IPS-18a (cell line): ENCODE results near the gene FCHSD2.

Experiments used
- H3K27ac ChIP-seq: one replicate; pipeline ENCODE4 v1.5.1; 2013; ENCODE audit warnings: low read length
- H3K27me3 ChIP-seq: one replicate; pipeline ENCODE4 v1.6.1; 2013; ENCODE audit warnings: mild to moderate bottlenecking, low read length; ENCODE audit not compliant: control insufficient read depth, insufficient read depth
- H3K36me3 ChIP-seq: one replicate; pipeline ENCODE4 v1.6.1; 2013; ENCODE audit warnings: low read depth, low read length; ENCODE audit not compliant: control insufficient read depth
- H3K4me1 ChIP-seq: one replicate; pipeline ENCODE4 v1.6.1; 2013; ENCODE audit warnings: low read depth, low read length; ENCODE audit not compliant: control insufficient read depth
- H3K4me3 ChIP-seq: one replicate; pipeline ENCODE4 v1.5.1; 2013; ENCODE audit warnings: low read length
- H3K9ac ChIP-seq: one replicate; pipeline ENCODE4 v1.6.1; 2013; ENCODE audit warnings: mild to moderate bottlenecking, low read length, moderate library complexity
- H3K9me3 ChIP-seq: one replicate; pipeline ENCODE4 v1.6.1; 2013; ENCODE audit warnings: low read depth, low read length; ENCODE audit not compliant: control insufficient read depth

Gene FCHSD2

DNA sequence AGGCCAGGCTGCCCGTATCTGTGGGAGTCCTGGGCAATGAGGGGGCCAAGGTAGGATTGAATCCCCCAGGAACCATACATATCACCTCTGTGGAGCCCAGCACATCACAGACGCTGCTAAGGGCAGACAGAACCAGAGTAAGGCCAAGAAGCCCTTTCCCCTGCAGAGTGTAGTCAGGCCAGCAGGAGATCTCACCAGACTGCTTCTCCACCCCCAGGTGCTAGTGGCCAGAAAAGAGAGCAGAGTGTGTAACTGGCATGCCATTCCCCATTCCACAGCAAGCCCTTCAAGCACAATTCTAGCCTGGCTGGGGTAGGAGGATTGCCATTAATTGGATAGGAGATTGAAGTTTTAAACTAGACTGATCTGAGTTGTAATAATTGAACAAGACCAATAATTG lies 28.0 kb upstream of the FCHSD2 start:
- Histone ChIP-seq H3K27me3 (no peaks in the 10 kb centered on the region), H3K9me3 (no peaks in the 10 kb centered on the region), H3K9ac (no peak overlapping the region), H3K36me3 (no peaks in the 10 kb centered on the region), H3K27ac (no peak overlapping the region), H3K4me3 (no peak overlapping the region), H3K4me1 (peaks cover 11% of the 10 kb centered on the region)

DNA sequence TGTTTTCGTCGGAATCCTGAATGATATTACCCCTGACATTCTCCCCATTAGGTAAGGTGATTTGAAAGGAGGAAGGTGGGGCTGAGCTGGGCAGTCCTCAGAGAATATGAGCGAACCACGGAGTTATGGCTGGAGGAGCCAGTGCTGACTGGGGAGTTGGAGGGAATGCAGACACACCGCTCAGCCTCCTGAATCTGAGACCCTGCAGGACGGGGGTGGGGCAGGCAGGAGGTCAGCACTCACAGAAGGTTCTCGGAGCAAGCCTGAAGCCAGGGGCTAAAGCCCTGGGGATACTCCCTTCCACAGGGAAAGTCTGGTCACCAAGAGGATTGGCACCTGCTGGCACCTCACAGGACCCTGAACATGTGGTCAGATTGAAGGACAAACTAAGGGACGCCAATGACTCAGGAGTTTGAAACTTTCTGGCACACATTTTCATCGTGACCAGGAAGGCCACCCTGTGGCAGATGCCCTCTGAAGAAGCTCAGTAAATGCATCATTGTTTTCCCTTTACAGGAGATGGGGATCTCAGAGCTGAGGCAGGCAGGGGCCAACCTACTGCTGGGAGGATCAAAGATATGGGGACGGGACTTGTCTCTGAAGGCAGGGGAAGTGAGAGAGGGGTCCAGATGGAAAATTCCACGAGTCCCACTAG lies 26.9 kb upstream of the FCHSD2 start:
- Histone ChIP-seq H3K27ac (no peak overlapping the region), H3K4me3 (no peak overlapping the region)

DNA sequence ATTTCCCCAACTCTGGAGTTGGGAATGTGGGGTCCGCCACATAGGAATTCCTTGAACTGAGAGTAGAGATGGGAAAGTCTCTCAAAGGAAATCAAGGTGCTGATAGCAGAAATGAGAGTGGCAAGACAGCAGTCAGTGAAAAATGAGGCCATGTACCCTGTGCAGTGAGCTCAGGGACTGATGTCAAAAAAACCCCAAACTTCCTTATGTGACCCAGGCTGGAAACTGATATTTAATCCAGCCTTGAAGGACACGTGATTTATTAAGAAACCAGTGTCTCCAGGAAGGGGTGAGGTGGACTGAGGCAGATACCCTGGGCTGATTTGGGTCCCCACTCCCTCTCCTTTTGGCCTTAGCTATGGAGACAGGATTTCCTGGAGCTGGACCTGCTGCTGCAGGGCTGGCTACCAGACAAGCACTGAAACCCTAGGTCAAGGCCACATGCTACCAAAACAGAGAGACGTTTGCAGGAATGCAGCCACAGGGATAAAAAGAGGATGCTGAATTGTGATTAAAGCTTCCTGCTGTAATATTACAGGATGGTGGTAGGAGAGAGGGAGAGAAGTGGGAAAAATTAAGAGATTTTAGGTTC lies 25.3 kb upstream of the FCHSD2 start:
- H3K9ac ChIP-seq: no peak overlapping the region
- no peaks in the 10 kb centered on the region for H3K27me3 ChIP-seq
- H3K9me3 ChIP-seq: no peaks in the 10 kb centered on the region
- H3K4me1 ChIP-seq: peaks cover 11% of the 10 kb centered on the region
- H3K36me3 ChIP-seq: no peaks in the 10 kb centered on the region
- no peak overlapping the region for H3K4me3 ChIP-seq
- no peak overlapping the region for H3K27ac ChIP-seq

More for the DNA sequence above, 26.9 kb upstream of the FCHSD2 start:
- H3K36me3 ChIP-seq: no peaks in the 10 kb centered on the region
- H3K9me3 ChIP-seq: no peaks in the 10 kb centered on the region
- H3K9ac ChIP-seq: no peak overlapping the region
- H3K27me3 ChIP-seq: no peaks in the 10 kb centered on the region
- H3K4me1 ChIP-seq: peaks cover 11% of the 10 kb centered on the region

- H3K9me3 ChIP-seq: no peaks in the 10 kb centered on the region
- H3K4me1 ChIP-seq: peaks cover 11% of the 10 kb centered on the region
- H3K4me3 ChIP-seq: no peak overlapping the region
- H3K27ac ChIP-seq: no peak overlapping the region
- H3K36me3 ChIP-seq: no peaks in the 10 kb centered on the region
- H3K9ac ChIP-seq: no peak overlapping the region
- H3K27me3 ChIP-seq: no peaks in the 10 kb centered on the region
Measured at GRCh38 chr11:73164803-73165540, 22.9 kb upstream of the FCHSD2 start.

- Histone ChIP-seq H3K9me3 (no peaks in the 10 kb centered on the region), H3K4me3 (no peak overlapping the region), H3K4me1 (peaks cover under 1% of the 10 kb centered on the region), H3K36me3 (no peaks in the 10 kb centered on the region), H3K9ac (no peak overlapping the region), H3K27me3 (no peaks in the 10 kb centered on the region), H3K27ac (no peak overlapping the region)
Measured at GRCh38 chr11:73163638-73164174, 21.6 kb upstream of the FCHSD2 start.

DNA sequence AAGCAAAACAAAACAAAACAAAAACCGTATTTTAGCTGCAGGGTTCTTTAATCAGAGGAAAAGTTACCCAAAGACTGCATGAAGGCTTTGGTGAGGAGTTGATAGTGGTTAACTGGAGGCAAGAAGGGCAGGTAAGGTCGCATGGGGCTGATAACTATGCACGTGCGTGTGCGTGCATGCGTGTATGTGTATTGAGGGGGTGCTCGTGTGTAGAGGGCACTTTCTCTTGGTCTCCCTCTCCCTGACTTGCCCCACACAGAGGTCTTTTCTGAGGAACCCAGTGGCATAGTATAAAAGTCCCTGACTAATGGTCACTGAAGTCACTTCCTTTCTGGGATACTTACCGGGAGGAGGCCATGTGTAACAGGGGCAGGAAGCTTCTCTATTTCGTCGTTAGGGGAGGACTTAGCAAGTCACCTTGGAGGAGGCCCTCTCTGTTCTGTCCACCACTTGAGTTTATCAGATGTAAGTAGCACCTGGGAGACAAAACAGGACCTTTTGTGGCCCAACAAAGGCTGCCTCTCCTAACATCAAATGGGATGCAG lies 20.1 kb upstream of the FCHSD2 start:
- Histone ChIP-seq H3K27me3 (no peaks in the 10 kb centered on the region), H3K4me3 (no peak overlapping the region), H3K4me1 (no peaks in the 10 kb centered on the region), H3K36me3 (no peaks in the 10 kb centered on the region), H3K9me3 (no peaks in the 10 kb centered on the region), H3K9ac (no peak overlapping the region), H3K27ac (no peak overlapping the region)

DNA sequence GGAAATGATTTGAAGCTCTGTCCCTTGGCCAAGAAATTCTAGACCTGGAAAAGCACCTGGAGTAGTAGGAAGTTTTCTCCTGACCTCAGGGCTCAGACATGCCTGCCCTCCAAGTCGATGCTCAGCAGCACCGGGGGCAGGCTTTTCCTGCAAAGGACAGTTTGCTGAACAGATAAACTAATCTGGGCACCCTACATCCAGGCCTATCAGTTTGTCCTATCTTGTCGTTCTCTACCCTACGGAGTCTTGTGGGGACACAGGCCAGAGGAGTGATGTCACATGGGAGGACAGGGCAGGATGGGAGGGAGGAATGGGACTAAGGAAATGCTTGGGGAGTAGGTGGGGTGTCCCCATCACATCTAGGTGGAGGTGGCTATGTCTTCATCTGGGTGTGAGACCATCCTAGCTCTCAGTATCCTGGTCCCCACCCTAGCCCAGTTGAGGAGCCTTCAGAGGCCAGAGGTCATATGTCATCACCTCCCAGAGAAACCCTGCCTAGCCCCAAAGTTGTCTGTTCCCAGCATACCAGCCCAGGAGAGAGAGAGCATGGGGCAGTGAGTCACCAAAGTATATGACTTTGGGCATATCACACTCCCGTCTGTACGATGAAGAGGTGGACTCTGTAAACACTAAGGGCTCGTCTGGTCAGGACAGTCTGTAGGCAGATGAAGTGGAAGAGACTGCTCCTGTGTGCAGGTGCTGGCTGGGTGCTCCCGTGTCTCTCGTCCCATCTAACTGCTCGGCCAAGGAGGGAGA lies 18.1 kb upstream of the FCHSD2 start:
- Histone ChIP-seq H3K4me1 (no peaks in the 10 kb centered on the region), H3K9ac (no peak overlapping the region), H3K9me3 (no peaks in the 10 kb centered on the region), H3K36me3 (no peaks in the 10 kb centered on the region), H3K4me3 (no peak overlapping the region), H3K27ac (no peak overlapping the region), H3K27me3 (no peaks in the 10 kb centered on the region)

DNA sequence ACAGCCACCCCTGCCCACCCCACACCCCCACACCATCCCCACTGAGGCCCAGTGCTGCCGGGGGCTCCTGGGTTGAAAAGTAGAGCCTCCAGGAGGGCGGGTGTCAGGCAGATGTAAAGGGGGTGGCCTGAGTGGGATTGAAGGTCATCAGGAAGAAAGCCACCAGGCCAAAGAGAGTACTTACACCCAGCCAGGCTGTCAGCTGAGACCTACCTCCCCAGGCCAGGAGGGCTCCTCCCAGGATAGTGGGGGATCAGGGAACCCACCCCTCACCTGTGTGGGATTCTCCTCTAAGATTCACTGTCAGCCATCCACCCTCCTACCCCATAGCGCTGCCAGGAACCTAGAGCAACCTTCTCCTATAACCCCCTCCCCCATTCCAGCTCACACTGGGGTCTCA lies 17.2 kb upstream of the FCHSD2 start:
- Histone ChIP-seq H3K9ac (no peak overlapping the region), H3K9me3 (no peaks in the 10 kb centered on the region), H3K36me3 (no peaks in the 10 kb centered on the region), H3K4me1 (no peaks in the 10 kb centered on the region), H3K4me3 (no peak overlapping the region), H3K27ac (no peak overlapping the region), H3K27me3 (no peaks in the 10 kb centered on the region)

GRCh38 chr11:73158356-73159051 lies 16.4 kb upstream of the FCHSD2 start:
- no peaks in the 10 kb centered on the region for H3K36me3 ChIP-seq
- H3K9ac ChIP-seq: no peak overlapping the region
- H3K27me3 ChIP-seq: no peaks in the 10 kb centered on the region
- H3K4me1 ChIP-seq: no peaks in the 10 kb centered on the region
- H3K4me3 ChIP-seq: no peak overlapping the region
- H3K27ac ChIP-seq: no peak overlapping the region
- H3K9me3 ChIP-seq: no peaks in the 10 kb centered on the region

GRCh38 chr11:73157101-73158010 lies 15.2 kb upstream of the FCHSD2 start:
- Histone ChIP-seq H3K9ac (no peak overlapping the region), H3K9me3 (no peaks in the 10 kb centered on the region), H3K4me1 (no peaks in the 10 kb centered on the region)

More at GRCh38 chr11:73157101-73158010, 15.2 kb upstream of the FCHSD2 start:
- no peaks in the 10 kb centered on the region for H3K36me3 ChIP-seq
- H3K4me3 ChIP-seq: no peak overlapping the region
- H3K27ac ChIP-seq: no peak overlapping the region
- H3K27me3 ChIP-seq: no peaks in the 10 kb centered on the region
